Germinal center (tissue), 1 donor: ENCODE measurements around the gene PPP1R10.
"Not testable (repeated sequence)": the region's sequence is repeated elsewhere in the genome, so short reads cannot be mapped to it uniquely, and the experiment has no call there.

Source experiments
- DNase-seq: peaks from one replicate; pipeline ENCODE4 v3.0.0; 2012; ENCODE audit warnings: mixed read lengths, low spot score

Gene PPP1R10

DNA sequence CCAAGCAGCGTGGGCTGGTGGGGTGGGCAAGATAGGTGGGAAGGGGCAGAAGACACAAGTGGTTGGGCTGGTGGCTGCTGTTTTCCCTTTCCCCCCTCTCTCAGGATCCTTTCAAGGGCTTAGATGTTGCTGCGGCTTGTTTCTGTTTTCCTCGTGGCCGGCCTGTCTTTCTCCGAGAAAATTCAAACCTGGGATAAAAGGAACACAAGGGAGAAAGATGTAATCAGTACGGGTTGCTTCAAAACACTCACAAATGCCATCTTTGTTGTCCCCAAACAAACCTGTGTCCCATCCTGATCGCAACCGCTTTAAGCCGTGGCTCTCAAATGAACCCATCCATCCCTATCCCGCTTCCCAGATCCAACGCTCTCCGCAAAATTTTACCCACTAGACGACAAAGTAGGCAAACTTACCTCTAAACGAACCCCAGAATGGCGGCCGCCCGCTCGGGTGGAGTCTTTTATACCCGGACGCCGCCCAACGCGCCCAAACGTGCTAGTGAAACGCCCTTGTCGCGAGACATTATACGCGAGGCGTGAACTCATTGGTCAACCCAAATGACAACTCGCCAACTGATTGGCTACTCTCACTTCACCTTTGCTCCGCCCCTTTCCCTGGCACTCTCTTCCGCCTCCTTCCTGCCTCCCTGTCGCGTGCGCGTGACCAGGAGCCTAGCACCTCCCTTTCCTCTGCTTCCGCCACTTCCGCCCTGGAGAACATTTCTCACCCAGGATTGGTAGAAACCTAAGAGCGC lies at the start of gene PPP1R10:
Gene PPP1R10, minus strand, starts transcription at position 433 of the 754 bp plus-strand sequence. CDS start 7,299 bp downstream, outside the sequence.
- peak; percentile 94 for DNase-seq

DNA sequence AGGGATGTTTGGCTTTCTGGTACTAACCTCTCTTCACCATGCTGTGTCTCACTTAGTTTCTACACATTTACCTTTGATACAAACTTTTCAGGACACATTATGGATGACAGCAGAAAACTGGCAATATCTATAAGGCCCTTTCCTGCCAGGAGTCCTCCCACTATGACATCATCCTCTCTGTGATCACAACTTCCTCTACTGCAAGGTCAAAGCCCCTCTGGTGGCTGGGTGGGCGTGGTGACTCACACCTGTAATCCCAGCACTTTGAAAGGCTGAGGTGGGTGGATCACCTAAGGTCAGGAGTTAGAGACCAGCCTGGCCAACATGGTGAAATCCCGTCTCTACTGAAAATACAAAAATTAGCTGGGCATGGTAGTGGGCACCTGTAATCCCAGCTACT lies 49.3 kb upstream of the PPP1R10 start:
- not testable (repeated sequence) for DNase-seq

DNA sequence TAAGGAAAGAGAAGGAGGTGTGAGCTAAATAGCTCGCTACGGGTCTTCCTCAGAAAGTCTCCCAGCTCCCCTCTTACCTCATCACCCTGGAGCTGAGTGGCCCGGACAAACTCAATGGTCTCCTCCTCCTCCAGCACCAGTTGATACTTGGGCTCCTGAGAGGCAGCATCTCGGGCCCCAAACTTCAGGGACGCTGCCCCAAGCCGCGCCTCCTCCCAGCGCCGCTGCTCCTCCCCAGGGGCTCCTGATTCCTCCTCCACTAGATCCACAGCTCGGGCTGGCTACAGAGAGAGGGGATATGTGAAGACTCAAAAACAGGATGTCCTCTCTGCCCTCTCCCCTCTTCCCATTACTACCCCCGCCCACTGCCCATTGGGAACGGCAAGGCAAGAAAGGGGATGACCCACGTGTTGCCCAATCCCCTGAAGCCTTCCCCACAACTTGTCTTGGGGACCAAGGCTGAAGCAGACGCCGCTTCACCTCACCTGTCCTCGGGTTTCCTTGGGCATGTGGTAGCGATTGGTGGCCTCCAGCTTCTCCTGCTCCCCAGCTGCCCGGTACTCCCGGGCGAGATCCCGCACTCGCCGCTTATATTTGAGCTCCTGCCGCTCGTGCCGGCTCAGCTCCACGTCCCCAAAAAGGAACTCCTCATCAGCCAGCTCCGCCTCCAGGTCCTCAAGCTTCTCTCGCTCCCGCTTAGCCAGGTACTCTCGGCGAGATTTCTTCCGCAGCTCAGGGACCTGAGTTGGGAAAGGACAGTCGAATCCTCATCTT lies 48.1 kb upstream of the PPP1R10 start:
- no peak for DNase-seq

DNA sequence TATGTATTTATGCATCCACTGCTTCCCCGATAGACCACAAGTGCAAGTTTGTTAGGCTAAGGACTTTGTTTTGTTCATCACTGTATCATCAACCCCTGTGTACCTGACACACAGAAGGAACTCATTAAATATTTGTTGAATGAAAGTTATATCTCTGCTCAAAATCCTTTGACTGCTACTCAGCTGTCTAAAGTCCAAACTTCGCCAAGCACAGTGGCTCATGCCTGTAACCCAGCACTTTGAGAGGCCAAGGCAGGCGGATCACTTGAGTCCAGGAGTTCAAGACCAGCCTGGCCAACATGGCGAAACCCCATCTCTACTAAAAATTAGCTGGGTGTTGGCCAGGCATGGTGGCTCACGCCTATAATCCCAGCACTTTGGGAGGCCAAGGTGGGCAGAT lies 40.9 kb upstream of the PPP1R10 start:
- DNase-seq, result not testable (repeated sequence)

DNA sequence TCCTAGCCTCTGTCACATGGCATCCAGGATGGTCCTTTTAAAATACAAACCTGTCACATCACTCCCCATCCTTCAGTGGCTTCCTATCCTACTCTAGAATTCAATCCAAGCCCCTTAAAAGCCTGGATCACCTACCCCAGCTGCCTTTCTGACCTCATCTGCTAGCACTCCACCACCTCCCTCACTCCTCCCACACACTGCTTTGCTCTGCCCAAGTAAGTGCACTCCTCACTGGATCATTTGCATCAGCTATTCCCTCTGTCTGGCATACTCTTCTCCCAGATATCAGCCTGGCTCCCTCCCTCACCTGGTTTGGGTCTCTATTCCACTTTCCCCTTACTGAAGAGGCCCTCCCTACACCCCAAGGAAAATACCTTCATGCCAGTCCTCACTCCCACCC lies 40.4 kb upstream of the PPP1R10 start:
- no peak for DNase-seq

DNA sequence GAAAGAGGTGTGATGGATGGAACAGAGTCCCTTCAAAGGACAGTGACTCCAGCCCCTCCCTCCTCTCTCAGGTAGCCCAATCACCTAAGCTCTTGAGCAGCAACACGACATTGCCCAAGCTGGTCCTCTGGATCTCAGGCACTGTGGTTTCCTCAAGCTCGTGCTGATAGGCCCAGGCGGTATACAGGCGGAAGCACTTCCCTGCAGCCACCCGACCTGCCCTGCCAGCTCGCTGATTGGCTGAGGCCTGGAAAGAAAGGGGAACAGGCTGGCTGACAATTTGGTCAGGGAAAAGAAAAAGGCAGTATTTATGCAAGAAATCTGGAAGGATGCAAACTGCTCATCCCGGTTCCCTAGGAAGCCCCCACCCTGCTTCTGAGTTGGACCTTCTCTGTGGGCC lies 39.5 kb upstream of the PPP1R10 start:
- no peak for DNase-seq

DNA sequence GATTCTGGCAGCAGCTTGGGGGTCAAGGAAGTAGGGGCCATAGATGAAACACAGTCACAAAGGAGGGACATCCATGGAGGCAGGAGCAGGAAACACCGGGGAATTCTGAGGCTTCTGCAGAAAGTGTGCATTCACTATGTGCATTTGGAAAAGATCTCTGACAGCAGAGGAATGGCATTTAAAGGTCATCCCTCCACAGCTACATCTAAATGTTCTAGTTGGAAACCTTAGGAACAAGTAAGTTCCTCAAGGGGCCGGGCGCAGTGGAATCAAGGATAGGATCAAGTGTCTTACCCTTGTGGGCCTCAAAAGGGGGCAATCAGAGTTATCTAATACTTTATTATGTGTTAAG lies 38.7 kb upstream of the PPP1R10 start:
- no peak for DNase-seq

DNA sequence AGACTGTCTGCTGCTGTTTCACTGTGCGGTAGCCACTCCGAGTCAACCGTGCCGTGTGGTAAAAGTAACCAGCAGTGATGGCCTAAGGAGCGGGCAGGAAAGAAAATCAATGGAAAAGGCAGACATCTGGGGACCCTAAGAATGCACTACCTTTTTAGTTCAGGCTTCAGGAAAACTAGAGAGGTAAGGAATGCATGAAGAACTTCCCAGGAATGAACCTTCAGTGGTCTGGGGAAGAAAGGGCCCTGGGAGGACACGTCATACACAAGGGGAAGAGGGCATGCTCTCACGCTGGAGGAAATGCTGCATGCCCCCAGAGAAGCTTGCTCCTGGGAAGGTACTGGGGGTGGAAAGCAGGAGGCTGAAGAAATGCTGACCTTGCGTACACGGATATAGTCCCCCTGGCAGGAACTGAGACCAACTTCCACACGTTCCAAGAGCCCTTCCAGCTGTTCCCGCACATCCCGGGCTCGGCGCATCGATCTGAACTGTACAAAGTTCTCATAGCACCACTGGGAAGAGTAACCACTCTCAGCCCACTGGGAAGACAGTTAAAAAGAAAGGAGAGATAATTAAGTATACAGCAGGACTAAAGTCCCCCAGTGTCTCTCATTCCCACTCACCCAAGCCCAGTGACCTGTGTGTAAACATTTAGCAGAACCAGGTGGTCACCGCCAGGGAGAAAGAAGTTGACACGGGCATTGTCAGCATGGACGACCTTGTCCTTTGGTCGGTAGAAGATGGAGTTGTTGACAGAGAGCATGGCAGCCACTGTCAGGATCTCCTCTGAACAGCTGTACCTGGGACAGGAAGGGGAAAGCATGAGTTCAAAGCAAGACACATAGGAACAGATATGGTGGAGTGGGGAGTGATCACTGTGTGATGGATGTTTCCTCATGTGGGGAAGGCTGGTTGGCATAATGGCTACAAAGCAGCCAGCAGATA lies 38.0 kb upstream of the PPP1R10 start:
- no peak for DNase-seq

DNA sequence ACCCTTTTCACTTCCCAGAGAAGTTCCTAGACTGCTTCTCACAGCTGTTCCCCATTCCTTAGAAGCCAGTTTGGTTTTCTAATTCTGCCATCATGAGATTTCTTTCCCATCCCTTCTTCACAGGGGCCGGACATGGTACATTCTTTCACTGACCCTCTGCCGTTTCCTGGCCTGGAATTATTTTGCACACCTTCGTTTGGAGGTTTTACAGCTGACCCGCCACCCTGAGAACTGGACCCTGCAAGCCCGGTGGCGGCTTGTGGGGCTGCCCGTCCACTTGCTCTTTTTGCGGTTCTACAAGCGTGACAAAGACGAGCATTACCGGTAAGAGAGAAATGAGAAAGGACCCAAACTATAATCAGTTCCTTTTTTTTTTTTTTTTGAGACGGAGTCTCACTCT lies 34.1 kb upstream of the PPP1R10 start:
- DNase-seq, result no peak

DNA sequence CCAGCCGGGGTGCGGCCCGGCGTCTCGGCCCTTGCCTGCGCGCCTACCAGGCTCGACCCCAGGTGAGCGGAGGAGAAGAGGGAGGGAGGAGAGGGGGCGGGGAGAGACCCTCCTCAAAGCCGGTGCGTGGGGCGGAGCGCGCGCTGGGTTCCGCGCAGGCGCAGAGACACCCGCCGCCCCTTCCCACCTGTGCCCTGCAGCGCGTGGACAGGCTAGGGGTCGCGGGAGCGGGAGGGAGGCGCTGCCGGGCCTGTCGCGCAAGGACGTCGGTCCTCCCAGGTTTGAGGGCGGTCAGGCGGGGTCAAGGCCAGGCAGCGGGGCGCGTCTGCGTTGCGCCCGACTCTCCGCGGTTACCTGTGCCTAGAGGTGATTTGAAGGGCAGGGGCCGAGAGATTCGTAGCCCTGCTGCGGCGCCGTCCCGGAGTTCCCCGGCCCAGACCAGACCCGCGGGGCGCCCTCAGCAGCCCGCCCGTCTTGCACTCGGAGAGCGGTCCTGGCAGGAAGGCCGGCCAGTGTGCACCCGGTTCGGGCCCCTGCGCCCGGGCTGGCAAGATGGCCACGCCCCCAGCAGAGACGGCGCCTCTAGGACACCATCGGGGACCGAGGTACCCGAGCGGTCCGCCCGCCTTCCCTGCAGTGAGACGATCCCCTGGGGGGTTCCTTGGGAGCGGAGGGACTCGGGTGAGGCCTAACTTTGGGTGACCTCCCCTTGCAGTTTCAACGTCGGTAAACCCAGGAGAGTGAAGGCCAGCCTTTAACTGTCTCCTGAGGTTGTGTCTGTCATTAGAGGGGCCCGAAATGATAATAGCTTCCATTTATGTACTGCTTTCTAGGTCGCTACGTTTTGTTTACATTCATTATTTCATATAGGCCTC lies 30.4 kb upstream of the PPP1R10 start:
- peak; percentile 83 for DNase-seq

DNA sequence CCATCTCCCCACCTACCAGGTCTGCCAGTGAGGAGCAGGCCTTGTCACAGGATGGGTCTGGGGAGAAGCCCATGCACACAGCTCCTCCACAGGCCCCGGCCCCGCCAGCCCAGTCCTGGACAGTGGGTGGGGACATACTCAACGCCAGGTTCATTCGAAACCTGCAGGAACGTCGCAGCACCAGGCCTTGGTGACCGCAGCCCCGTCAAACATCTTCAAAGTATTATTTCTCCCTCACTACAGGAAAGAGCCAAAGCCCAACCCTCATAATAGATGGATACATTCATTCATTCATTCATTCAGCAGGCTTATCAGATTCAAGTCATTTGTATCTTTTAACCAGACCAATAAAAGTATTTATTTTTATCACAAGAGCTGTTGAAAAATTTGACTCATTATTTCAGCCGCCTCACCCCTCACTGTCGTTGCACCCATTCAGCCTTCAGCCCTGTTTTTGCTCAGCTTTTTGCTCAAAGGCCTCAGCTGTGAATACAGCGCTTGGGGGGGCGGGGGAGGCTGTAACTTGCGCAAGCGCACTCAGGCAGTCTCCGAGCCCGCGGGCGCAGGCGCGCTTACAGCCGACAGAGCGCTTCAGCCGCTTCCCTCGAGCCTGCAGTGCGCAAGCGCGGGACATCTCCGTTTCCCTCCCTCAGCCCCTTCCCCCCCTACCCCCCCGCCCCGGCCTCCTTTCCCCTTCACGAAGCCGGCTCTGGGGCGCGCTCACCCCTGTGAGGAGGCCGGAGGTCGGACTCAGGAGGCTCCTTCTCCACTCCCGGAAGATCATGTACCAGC lies 29.6 kb upstream of the PPP1R10 start, which contains the start of gene C6orf136:
Gene C6orf136, plus strand, starts transcription at position 684 of the 792 bp plus-strand sequence. Its CDS starts 99 bp downstream, at position 783.
- peak; percentile 98 for DNase-seq

DNA sequence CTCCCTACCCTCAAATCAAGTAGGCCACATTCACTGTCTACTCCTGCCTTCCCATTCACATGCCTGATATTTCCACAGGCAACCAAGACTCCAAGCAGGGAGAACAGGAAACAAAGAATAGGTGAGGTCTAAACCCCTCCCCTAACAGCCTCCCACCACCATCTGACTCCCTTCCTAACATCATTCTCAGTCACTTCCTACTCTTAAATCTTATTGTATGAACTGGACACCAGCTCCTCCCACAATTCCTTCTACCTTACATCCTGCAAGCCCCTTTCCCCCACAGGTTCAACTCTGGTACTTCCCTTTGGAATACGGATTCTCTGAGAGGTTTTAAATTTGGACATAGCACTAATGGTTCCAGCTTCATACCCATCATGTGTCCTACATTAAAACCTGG lies 28.9 kb upstream of the PPP1R10 start:
- DNase-seq, result no peak

DNA sequence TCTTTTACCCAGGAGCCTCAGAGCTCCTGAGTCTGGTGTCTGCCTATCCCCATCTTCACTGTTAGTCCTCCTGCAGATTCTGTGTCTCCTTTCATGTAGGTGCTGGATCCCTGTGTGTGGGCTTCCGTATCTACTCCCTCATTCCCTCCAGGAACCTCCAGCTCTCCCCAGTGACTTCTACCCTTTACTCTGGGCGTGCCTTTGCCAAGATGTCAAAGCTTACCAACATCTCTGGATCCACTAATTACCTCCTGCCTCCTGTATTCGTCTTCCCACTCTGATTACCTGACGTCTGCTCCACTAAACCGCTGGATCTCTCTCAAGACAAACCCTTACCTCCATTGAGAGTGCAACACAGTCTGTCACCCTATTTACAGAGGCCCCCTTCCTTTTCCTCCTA lies 27.7 kb upstream of the PPP1R10 start:
- no peak for DNase-seq

DNA sequence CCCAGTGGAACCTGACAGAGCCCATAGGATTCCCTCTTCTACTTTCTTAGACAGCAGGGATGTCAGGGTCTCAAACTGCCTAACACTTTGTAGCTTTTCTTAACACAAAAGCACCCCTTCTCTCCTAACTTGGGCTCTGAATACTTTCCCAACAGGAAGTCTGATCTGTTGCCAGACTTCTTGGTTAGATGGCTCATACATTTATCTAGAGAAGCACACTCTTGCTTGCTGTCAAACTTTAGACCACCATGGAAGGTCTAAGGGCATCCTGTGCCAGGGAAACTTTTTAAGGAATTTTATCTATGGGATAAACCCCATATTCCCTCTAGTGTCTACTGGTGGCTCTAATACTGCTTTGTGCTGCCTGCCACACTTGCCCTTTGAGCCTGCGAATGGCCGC lies 26.6 kb upstream of the PPP1R10 start:
- DNase-seq, result no peak

DNA sequence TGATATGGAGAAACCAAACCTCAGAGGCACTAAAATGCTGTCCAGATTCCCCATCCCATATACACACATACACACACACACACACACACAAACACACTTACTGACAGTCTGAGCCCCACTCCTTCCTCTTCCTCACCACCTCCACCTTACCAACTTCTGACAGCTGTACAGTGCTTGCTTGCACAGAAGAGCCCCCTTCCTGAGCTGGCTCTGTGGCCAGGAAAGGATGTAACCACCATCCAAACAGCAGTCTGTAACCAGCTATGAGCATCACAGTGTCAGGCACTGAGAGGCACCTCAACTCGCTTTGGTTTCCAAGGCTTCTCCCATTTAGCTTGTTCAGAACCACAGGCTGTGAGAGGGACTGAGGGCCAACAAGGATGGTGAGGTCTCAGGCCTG lies 24.0 kb upstream of the PPP1R10 start:
- no peak for DNase-seq

DNA sequence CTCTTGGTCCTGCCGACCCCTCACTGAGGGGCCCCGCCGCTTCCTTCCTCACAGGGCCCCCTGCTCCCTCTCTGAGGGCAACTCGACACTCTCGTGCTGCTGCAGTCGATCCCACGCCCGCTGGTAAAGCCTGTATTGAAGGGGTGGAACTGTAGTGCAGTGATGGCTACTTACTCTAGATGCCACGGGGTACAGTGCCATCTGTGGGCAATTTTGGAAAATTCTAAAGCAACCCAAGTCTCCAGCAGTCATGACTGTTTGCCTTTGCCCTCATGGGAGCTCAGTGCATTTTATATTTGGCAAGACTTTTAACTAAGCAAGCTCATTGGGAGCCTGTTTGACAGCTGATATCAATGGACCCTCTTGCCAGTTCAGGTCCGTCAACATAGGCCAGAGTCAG lies 23.4 kb upstream of the PPP1R10 start:
- DNase-seq, result no peak

DNA sequence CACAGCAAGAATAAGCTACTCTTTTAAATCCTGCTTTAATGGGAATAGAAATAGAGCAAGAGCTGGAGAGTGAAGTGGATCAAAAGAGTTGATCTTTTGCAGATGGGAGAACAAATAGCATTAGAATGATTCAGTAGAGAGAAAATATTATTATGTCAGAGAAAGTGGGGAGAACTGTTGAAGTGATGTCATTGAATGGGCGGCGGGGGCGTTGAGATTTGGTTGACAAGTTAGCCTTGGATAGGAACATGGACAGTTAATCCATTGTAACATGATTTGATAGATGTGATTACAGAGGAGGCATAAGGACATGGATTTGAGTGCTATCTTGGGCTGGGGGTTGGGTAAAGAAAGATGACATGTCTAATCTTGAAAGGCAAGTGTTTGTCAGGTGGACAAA lies 18.8 kb upstream of the PPP1R10 start:
- DNase-seq, result no peak

DNA sequence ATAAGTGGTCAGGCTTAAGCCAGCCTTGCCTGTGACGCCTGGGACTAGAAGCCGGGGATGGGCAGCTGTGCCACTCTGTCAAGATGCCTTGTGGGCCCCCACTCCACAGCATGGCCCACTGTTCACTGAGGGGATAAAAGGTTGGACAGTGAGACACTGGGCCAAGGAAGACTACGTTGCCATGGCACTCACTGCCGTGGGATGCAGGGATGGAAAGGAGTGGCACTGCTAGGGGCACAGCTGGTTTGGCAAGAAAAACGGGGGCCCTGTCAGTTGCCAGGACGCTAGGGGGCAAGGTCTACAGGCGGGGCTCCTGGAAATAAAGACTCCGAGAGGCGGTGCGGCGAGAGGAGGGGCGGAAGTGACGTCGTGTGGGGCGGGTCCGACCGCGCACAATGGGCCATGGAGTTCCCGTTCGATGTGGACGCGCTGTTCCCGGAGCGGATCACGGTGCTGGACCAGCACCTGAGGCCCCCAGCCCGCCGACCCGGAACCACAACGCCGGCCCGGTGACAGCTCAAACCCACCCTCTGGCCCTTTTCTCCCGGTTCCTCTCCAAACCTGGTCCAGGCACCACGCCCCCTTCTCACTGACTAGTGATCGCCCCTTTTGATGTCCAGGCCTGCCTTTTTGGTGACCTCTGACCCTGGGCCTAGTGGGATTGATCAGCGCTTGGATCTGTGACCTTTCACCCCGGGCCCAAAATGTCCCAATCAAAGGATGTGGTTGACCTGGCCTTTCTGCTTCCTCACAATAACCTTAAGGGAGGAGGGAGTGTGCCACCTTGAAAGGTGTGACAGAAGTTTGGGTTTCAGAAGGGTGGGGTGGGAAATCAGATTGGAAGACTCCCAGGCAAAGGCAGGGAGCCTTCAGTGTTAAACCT lies 9.7 kb upstream of the PPP1R10 start, which contains the start of gene ATAT1:
Gene ATAT1, plus strand, starts transcription at position 391 of the 883 bp plus-strand sequence.
- peak; percentile 91 for DNase-seq

DNA sequence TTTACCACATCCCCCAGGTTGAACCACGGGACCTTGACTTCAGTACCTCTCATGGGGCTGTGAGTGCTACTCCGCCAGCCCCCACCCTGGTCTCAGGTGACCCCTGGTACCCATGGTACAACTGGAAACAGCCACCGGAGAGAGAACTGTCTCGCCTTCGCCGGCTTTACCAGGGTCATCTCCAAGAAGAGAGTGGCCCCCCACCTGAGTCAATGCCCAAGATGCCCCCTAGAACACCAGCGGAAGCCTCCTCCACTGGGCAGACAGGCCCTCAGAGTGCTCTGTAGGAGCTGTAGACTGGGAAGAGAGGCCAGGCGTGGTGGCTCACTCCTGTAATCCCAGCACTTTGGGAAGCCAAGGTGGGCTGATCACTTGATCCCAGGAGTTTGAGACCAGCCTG lies 8.5 kb upstream of the PPP1R10 start:
- no peak for DNase-seq
